HepG2 (cell line): ENCODE data around the gene OPRL1. TPM values are rescaled to one million over a fixed set of nuclear protein-coding genes. Genes with fewer than 3 reads are reported as not detected.

Source experiments
- BCL3 ChIP-seq: sonication (generic); formaldehyde crosslinking; IDR thresholded peaks from 2 replicates; pipeline ENCODE4 v1.5.1; 2020; ENCODE audit warnings: mild to moderate bottlenecking, missing genetic modification reagents, moderate library complexity
- CBX1 ChIP-seq: IDR thresholded peaks from one replicate; pipeline ENCODE4 v1.6.1; 2016; ENCODE audit warnings: antibody characterized with exemption, low read depth
- ELF1 ChIP-seq: sonication (generic); formaldehyde crosslinking; IDR thresholded peaks from 2 replicates; pipeline ENCODE4 v1.4.0; 2020; ENCODE audit warnings: missing genetic modification reagents
- ESRRA ChIP-seq: sonication (generic); formaldehyde crosslinking; IDR thresholded peaks from 2 replicates; pipeline ENCODE4 v1.5.1; 2020; ENCODE audit warnings: mild to moderate bottlenecking, low read depth, missing genetic modification reagents
- HBP1 ChIP-seq: IDR thresholded peaks from 2 replicates; pipeline ENCODE4 v1.6.1; 2016; ENCODE audit warnings: low read depth, control low read depth
- HMGXB3 ChIP-seq: sonication (generic); formaldehyde crosslinking; IDR thresholded peaks from 2 replicates; pipeline ENCODE4 v1.4.0; 2020; ENCODE audit warnings: missing genetic modification reagents, borderline replicate concordance
- KLF11 ChIP-seq: IDR thresholded peaks from 2 replicates; pipeline ENCODE4 v1.6.1; 2016; ENCODE audit warnings: missing compliant biosample characterization
- MBNL3 ChIP-seq: fragments of 250-450 bp; sonication (Bioruptor Pico); conservative IDR thresholded peaks from 2 replicates; pipeline ENCODE4 v1.8.0; 2022; ENCODE audit warnings: mild to moderate bottlenecking, inconsistent platforms
- MTERF4 ChIP-seq: sonication (generic); formaldehyde crosslinking; IDR thresholded peaks from 2 replicates; pipeline ENCODE4 v1.8.0; 2023; ENCODE audit warnings: mild to moderate bottlenecking, missing genetic modification reagents
- NFKBIZ ChIP-seq: IDR thresholded peaks from 2 replicates; pipeline ENCODE4 v1.6.1; 2018; ENCODE audit warnings: missing genetic modification reagents, missing compliant biosample characterization
- PITX1 ChIP-seq: sonication (generic); formaldehyde crosslinking; IDR thresholded peaks from 2 replicates; pipeline ENCODE4 v1.5.1; 2020; ENCODE audit warnings: mild to moderate bottlenecking, missing genetic modification reagents
- SATB2 ChIP-seq: sonication (generic); formaldehyde crosslinking; IDR thresholded peaks from 2 replicates; pipeline ENCODE4 v1.5.0; 2020; ENCODE audit warnings: missing genetic modification reagents
- SRSF1 ChIP-seq: fragments of 200-400 bp; formaldehyde crosslinking; optimal IDR thresholded peaks from 2 replicates; pipeline ENCODE3; 2017; ENCODE audit warnings: mild to moderate bottlenecking, low read depth, low read length, moderate library complexity
- TBX3 ChIP-seq: fragments of 450-650 bp; IDR thresholded peaks from 2 replicates; pipeline ENCODE4 v1.6.1; 2017; ENCODE audit warnings: antibody characterized with exemption, mild to moderate bottlenecking, inconsistent platforms, borderline replicate concordance
- WIZ ChIP-seq: sonication (generic); formaldehyde crosslinking; IDR thresholded peaks from 2 replicates; pipeline ENCODE4 v1.5.1; 2020; ENCODE audit warnings: mild to moderate bottlenecking, missing genetic modification reagents
- XRCC5 ChIP-seq: fragments of 200-400 bp; formaldehyde crosslinking; optimal IDR thresholded peaks from 2 replicates; pipeline ENCODE3; 2017; ENCODE audit warnings: mild to moderate bottlenecking, low read length
- ZBTB10 ChIP-seq: sonication (generic); formaldehyde crosslinking; IDR thresholded peaks from 2 replicates; pipeline ENCODE4 v1.4.0; 2020; ENCODE audit warnings: missing genetic modification reagents, borderline replicate concordance
- ZKSCAN5 ChIP-seq: sonication (generic); formaldehyde crosslinking; IDR thresholded peaks from 2 replicates; pipeline ENCODE4 v1.5.1; 2020; ENCODE audit warnings: mild to moderate bottlenecking, missing genetic modification reagents
- ZNF354B ChIP-seq: sonication (generic); formaldehyde crosslinking; IDR thresholded peaks from 2 replicates; pipeline ENCODE4 v1.8.0; 2022; ENCODE audit warnings: mild to moderate bottlenecking, missing genetic modification reagents
- ZNF891 ChIP-seq: sonication (generic); formaldehyde crosslinking; IDR thresholded peaks from 2 replicates; pipeline ENCODE4 v1.5.0; 2020; ENCODE audit warnings: mild to moderate bottlenecking, missing genetic modification reagents
- polyA plus RNA-seq, 8 experiments: library from polyadenylated mRNA; depleted of rRNA in 3 of 8; stranded (reverse) in 7 of 8; unstranded in 1 of 8; fragments of >200 nt; fragmentation: Illumina TruSeq in 4 of 8; extraction: Trizol in 4 of 8; gene quantifications; 2 replicates each; pipeline versions ENCODE4 v1.2.1 to v1.2.3, GENCODE V29; 2011 to 2016; ENCODE audit warnings: low read depth in 4 of 8, missing spikeins in 1 of 8, mixed read lengths in 1 of 8; ENCODE audit not compliant: insufficient read depth in 1 of 8
- total RNA-seq, 5 experiments: library from RNA; depleted of rRNA; stranded (reverse); fragments of >200 nt; fragmentation: Illumina TruSeq; extraction: Trizol; gene quantifications; 2 replicates each; pipeline ENCODE4 v1.2.3, GENCODE V29; 2016; ENCODE audit warnings: low read depth in 1 of 5

Gene OPRL1
- total and polyA plus RNA-seq, 2 of the 13 experiments (the other 11 are each of a cell fraction or from before 2014, with no cell fraction given) = 0.35 to 0.71 TPM

- TF ChIP-seq NFKBIZ (CRISPR knock-in tag) = no peak
- TF ChIP-seq ESRRA = no peak
- peak; percentile 11; the same call in 1 of the 2 replicates for TF ChIP-seq ZKSCAN5 (CRISPR knock-in tag)
- TF ChIP-seq MTERF4 (CRISPR knock-in tag) = no peak
- TF ChIP-seq SRSF1 = no peak
- no peak for TF ChIP-seq ELF1 (CRISPR knock-in tag)
- peak; percentile 89; the same call in 1 of the 2 replicates for TF ChIP-seq ZNF354B
- TF ChIP-seq ZBTB10 (CRISPR knock-in tag) = peak; percentile 16; the same call in 1 of the 2 replicates
- TF ChIP-seq SATB2 = 0 out of 2 replicates have a peak, but pooled peaks have one; percentile 39
- TF ChIP-seq KLF11 (CRISPR knock-in tag) = 0 out of 2 replicates have a peak, but pooled peaks have one; percentile 1
- TF ChIP-seq XRCC5 = no peak
- peak; percentile 22; the same call in 1 of the 2 replicates for TF ChIP-seq TBX3
- TF ChIP-seq ZNF891 (CRISPR knock-in tag) = 0 out of 2 replicates have a peak, but pooled peaks have one; percentile 34
- no peak for TF ChIP-seq BCL3 (CRISPR knock-in tag)
- no peak for TF ChIP-seq CBX1
- peak; percentile 15; the same call in 1 of the 2 replicates for TF ChIP-seq HBP1 (CRISPR knock-in tag)
- no peak for TF ChIP-seq HMGXB3 (CRISPR knock-in tag)
- no peak for TF ChIP-seq MBNL3
- no peak for TF ChIP-seq WIZ (CRISPR knock-in tag)
- TF ChIP-seq PITX1 = no peak
Observed at GRCh38 chr20:64055396-64055892, 24.4 kb upstream of the OPRL1 start (continued).
